ENCODE data around the gene EHBP1.

The EHBP1 gene

GRCh38 chr2:62852254-62852653 is 146.7 kb downstream of the EHBP1 start:
- intact Hi-C loops (cut with DNase I): no loop called here

DNA sequence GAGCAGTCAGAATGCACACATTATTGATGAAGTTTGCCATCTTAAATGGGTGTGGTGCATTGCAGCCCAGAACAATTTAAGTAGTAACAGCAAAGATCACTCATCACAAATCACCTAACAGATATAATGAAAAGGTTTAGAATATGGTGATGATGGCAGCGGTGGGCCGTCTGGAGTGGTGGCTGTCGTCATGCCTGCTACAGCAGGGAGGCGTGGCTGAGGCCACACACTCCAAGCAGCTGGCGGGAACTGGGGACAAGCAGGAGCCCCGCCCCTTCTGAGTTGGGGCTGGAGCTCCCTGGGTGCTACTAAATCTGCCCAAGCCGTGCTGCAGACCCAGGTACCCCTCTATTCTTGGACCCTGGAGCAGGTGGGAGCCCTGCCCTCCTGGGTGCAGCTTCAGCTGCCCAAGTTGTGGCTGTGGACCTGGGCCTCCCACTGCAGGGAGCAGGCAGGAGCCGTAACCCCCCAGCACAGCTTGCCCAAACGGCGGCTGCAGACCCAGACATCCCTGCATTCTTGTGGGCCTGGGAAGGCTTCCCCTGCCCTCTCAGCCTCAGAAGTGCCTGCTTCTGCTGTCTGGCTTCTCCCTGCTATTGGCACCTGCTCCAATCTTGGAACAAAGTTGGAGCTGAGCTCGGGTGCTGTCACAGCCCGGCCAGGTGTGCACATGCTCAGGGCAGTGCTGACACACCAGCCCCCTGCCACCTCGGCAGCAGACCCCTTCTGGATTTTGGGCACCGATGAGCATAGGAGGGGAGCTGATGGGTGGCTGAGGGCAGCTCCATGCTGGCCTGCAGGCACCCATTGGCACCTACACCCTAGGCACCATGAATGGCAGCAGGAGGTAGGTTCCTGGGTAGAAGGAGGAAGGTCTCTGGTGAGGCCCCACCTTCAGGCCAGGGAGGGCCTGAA is 149.3 kb downstream of the EHBP1 start:
- intact Hi-C loops (cut with DNase I): no loop called here
- no peak for DNase-seq

More at GRCh38 chr2:62852254-62852653, 146.7 kb downstream of the EHBP1 start:
- DNase-seq: no peak

GRCh38 chr2:62856228-62857040 is 150.9 kb downstream of the EHBP1 start:
- DNase-seq: peak in 5 of 42 donors; percentile 14 to 38 (median 18)
- intact Hi-C loops (cut with DNase I): no loop called here

GRCh38 chr2:62857139-62857931 is 151.8 kb downstream of the EHBP1 start:
- no peak for DNase-seq
- intact Hi-C loops (cut with DNase I): no loop called here

DNA sequence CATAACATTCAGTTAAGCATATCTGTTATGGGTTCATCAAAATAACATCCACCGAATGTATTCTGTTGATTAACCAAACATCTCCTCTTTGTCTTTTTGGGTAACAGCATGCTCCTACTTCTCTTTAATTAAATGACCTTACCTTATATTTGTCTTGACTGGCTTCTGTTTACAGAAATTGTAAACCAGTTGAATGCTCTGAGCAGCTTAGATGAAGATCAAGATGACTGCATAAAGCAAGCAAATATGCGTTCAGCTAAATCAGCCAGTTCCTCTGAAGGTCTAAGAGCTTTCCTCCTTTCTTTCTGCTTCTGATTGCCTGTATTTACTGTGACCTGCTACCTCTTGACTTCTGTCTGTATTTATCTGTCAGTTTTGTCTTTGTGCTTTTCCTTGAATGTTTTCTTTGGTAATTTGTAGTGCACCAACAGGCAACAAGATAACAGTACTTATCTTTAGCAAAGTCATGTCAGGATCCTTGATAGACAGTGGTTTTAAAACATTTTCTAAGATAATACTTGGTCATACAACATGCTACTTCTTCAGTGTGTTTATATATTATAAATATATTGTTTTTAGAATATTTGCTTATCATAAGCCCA is 152.8 kb downstream of the EHBP1 start:
- DNase-seq: no peak
- intact Hi-C loops (cut with DNase I): no loop called here

DNA sequence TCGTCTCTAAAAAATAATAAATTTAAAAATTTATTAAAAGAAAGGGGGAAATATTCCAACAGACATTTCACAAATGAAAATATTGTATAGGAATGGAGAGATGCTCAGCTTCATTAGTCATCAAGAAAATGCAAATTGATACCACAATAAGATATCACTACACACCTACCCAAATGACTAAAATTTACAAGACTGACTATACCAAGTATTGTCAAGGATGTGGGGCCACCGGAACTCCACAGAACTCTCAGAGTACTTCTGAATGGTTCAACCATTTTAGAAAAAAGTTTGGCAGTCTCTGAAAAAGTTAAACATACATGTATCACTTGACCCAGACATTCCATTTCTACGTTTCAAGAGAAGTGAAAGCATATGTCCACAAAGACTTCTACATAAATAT is 163.4 kb downstream of the EHBP1 start:
- no peak for DNase-seq
- intact Hi-C loops (cut with DNase I): no loop called here

DNA sequence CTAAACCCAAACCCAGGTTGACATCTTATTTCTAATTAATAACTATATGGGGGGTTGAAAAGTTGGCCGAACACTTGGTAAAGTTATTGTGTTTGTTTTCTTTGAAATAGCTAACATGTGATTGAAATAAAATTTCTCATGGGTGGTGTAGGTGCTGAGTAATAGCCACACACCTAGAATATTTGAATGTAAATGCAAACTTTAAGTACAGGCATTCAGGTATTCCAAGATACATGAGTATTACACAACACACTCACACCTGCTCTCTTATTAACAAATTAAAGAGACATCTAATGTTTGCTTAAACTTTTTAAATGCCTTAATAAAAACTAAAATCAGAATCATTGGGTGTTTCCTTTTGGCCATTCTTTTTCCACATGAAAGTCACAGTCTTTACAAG is 165.5 kb downstream of the EHBP1 start:
- intact Hi-C loops (cut with DNase I): no loop called here
- DNase-seq: no peak

- no peak for DNase-seq
- intact Hi-C loops (cut with DNase I): no loop called here
Observed at GRCh38 chr2:62871506-62871905, 166.0 kb downstream of the EHBP1 start.

DNA sequence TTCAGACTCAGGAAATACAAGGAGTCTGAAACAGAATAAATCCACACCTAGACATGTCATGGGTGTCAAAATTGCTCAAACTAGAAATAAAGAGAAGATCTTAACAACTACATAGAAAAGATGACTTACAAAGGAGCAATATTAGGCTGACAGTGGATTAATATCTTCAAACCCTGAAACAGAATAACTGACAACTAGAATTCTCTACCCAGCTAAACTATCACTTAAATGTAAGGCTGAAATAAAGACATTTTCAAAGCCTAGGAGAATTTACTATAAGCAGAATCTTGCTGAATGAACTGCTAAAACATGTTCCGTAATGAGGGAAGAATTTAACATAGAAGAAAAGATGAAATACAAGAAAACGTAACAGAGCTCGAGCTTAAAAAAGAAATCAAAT is 168.1 kb downstream of the EHBP1 start:
- no peak for DNase-seq
- intact Hi-C loops (cut with DNase I): no loop called here

DNA sequence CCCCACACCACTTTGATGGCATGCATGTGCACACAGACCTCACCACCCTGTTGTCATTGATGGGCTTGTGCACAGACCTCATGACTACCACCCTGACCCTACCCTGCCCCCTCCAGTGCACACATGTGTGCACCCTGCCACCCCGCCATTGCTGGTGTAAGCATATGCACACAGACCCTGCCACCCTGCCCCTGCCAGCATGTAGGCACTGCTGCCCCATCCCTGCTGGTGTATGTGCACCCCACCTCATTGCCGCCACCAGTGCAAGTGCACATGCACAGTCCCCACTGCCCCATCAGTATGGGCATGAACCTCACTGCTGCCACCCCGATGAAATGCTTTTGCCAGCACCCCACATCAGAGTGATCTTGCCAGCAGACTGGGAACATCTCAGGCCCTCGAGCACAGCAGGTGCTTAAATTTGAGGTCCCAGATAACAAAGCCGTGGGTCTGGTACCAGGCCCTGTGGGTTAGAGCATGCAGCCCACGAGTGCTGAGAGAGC is 169.4 kb downstream of the EHBP1 start:
- intact Hi-C loops (cut with DNase I): no loop called here
- no peak for DNase-seq

DNA sequence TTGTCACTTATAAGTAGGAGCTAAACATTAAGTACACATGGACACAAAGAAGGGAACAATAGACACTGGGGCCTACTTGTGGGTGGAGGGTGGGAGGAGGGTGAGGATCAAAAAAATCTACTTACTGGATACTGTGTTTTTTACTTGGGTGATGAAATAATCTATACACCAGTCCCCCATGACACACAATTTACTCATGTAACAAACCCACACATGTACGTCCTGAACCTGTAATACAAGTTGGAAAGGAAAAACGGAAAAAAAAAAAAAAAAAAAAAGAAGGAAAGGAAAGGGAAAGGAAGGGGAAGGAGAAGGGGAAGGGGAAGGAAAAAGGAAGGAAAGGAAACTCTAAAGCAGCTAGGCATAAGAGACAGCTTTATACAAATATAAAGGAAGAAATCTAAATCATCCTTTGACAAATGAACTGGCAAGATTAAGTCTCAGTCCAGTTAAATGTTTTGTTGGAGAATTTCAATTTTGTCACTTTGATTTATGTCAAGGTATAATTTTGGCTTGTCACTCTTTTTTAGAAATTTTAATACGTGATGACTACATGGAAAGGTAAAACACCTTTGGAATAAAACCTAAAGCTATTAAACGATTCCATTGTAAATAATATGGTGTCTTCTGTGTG is 175.8 kb downstream of the EHBP1 start:
- DNase-seq: no peak
- intact Hi-C loops (cut with DNase I): no loop called here

GRCh38 chr2:62883629-62884028 is 178.1 kb downstream of the EHBP1 start:
- no peak for DNase-seq
- intact Hi-C loops (cut with DNase I): no loop called here

DNA sequence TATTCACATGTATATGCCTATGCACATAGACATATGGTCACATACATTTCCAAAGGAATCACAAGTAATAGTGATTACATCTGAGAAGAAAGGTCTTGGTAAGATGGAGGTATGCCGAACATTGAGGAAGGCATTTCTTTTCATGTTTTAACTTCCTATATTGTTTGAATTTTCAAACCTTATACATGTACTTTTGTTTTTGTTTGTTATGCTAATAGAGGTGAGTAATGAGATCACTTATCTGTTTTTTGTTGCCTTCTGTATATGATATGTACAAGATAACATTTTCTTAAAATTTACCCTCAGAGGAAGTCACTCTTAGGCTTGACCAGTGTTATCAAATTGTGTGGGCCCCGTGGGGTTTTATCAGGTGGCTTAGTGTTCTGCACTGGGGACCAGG is 178.6 kb downstream of the EHBP1 start:
- DNase-seq: no peak
- intact Hi-C loops (cut with DNase I): no loop called here

- DNase-seq: no peak
Observed at GRCh38 chr2:62884514-62884913, 179.0 kb downstream of the EHBP1 start.

DNA sequence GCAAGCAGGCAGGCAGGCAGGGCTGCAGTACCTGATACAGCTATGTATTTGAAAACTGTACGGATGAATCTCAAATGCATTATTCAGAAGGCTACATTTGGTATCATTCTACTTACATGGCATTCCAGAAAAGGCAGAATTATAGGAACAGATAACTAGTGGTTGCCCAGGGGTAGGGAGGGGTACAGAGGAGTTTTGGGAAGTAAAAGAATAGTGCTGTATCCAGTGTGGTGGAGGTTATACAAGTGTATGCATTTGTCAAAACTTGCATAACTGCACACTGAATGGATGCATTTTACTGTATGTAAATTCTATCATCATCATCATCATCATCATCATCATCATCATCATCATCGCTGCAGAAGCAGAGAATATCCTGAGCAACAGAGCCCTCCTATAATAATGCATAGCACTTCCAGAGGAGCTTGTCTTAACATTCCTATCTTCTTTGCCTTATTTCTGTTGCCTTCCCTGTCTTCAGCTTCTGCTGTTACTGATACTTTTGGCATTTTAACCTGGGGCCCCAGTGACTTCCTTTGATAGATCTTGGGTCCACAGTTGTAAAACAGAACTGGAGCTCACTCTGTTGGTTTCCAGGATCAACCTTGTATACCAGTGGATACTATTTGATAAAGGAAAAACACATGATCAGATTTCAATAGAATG is 189.6 kb downstream of the EHBP1 start:
- intact Hi-C loops (cut with DNase I): no loop called here

More at GRCh38 chr2:62884514-62884913, 179.0 kb downstream of the EHBP1 start:
- intact Hi-C loops (cut with DNase I): no loop called here

DNA sequence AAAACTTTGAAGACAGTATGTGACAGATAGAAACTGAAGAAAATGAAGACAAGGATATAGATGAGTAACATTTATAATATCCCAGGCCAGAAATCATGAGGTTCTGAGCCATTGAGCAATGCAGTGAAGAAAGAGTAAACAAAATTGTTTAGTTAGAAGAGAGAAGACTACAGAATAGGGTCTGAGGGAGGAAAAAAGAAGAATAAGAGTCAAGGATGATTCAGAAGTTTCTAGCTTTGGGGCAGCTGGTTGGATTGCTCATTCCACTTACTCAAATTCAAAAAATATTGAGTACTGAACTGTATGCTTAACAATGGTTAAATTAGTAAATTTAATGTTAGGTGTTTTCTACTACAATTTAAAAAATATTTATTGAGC is 190.1 kb downstream of the EHBP1 start:
- no peak for DNase-seq
- intact Hi-C loops (cut with DNase I): no loop called here

More for the DNA sequence above, 189.6 kb downstream of the EHBP1 start:
- no peak for DNase-seq

- intact Hi-C loops (cut with DNase I): no loop called here
Observed at GRCh38 chr2:62897187-62897827, 191.8 kb downstream of the EHBP1 start.

More at GRCh38 chr2:62897187-62897827, 191.8 kb downstream of the EHBP1 start:
- DNase-seq: no peak

All from head of caudate nucleus (tissue), 42 donors.